GM21528 (cell line): ENCODE measurements around the gene CCNB3.
A peak's percentile ranks its signal among the peaks of the same experiment; 100 is the strongest.

ENCODE experiments used
- ATAC-seq: cut with Tn5 transposase; IDR thresholded peaks from one replicate; pipeline ENCODE4 v1.9.1; 2021; ENCODE audit warnings: mild to moderate bottlenecking, moderate library complexity; ENCODE audit not compliant: unreplicated experiment, low FRiP score

CCNB3 gene, protein sequence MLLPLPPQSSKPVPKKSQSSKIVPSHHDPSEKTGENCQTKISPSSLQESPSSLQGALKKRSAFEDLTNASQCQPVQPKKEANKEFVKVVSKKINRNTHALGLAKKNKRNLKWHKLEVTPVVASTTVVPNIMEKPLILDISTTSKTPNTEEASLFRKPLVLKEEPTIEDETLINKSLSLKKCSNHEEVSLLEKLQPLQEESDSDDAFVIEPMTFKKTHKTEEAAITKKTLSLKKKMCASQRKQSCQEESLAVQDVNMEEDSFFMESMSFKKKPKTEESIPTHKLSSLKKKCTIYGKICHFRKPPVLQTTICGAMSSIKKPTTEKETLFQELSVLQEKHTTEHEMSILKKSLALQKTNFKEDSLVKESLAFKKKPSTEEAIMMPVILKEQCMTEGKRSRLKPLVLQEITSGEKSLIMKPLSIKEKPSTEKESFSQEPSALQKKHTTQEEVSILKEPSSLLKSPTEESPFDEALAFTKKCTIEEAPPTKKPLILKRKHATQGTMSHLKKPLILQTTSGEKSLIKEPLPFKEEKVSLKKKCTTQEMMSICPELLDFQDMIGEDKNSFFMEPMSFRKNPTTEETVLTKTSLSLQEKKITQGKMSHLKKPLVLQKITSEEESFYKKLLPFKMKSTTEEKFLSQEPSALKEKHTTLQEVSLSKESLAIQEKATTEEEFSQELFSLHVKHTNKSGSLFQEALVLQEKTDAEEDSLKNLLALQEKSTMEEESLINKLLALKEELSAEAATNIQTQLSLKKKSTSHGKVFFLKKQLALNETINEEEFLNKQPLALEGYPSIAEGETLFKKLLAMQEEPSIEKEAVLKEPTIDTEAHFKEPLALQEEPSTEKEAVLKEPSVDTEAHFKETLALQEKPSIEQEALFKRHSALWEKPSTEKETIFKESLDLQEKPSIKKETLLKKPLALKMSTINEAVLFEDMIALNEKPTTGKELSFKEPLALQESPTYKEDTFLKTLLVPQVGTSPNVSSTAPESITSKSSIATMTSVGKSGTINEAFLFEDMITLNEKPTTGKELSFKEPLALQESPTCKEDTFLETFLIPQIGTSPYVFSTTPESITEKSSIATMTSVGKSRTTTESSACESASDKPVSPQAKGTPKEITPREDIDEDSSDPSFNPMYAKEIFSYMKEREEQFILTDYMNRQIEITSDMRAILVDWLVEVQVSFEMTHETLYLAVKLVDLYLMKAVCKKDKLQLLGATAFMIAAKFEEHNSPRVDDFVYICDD (N-terminal part only)

DNA sequence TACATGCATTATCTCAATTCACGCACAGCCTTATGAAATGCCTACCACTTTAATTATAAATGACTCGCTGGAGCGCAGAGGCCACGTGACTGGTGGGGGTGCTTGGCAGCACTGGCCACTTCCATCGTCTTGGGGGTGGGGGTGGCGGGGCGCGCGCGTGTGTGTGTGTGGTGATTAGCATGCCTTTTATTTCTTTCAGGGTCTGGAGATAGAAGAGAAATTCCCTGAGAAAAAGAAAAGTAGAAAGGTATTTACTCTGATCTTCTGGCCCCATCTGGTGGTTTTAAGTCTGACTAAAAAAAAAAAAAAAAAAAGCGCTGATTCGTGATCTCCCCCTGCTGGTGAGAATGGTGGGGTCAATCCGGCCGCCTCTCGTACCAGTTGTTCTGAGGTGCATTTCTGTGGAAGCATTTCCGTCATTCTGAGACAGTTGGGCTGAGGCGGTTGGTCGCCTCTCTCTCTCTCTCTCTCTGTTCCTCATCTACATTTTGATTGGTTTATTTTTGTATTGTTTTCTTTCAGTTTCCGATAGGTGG is at the start of gene CCNB3:
Gene CCNB3, plus strand, starts transcription at position 402 of the 536 bp plus-strand sequence. CDS start 80,399 bp downstream, outside the sequence.
- ATAC-seq = peak; percentile 94

DNA sequence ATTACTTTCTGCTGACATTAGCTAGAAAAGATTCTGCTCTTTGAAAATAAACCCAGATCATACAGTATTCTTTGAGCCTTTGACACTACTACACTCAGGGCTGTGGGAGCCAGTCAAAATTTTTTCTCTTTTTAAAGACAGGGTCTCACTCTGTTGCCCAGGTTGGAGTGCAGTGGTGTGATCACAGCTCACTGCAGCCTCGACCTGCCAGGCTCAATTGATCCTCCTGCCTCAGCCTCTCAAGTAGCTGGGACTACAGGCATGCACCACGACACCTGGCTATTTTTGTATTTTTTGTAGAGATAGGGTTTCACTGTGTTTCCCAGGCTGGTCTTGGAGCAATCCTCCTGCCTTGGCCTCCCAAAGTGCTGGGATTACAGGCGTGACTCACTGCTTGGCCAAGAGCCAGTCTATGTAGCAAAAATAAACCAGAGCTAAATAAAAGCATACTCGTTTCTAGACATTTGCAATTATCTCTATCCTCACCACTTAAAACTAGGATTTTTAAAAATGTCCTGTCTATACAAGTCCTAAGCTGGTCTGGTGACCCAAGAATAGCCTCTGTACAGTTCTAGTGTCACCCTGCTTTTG is 46.9 kb upstream of the CCNB3 start:
- no peak for ATAC-seq

DNA sequence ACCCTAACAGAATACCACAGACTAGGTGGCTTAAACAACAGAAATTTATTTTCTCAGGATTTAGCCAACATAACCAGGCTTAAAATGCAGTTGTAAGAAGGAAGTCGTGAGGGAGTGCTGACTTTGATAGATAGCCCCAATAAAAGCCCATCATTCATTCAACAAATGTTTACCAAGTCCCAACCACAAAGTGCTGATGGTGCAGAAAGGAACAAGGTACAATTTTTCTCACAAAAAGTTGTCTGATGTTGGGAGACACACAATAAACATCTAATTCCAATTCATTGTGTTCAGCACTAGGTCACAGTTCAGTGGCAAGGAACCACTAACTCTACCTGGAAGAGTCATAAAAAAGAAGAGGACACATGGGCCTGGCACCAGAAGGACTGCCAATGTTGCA is 46.0 kb upstream of the CCNB3 start:
- ATAC-seq = no peak

DNA sequence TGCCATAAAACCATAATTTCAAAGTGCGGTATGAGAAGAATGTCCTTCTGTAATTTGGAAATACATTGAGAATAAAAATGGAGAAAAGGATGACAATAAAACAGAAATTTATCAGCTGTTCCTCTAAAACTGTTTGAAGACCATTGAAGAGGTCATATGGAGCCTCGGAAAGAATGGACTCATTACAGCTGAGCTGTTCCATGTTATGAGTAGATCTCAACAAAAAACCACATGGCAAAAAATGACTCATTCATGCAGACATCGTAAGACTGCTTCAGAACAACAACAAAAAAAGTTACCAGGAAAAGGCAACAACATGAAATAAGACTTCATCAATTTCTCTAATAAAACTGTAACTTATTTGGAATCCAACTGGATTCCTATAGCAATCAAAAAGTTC is 43.4 kb upstream of the CCNB3 start:
- ATAC-seq = no peak

DNA sequence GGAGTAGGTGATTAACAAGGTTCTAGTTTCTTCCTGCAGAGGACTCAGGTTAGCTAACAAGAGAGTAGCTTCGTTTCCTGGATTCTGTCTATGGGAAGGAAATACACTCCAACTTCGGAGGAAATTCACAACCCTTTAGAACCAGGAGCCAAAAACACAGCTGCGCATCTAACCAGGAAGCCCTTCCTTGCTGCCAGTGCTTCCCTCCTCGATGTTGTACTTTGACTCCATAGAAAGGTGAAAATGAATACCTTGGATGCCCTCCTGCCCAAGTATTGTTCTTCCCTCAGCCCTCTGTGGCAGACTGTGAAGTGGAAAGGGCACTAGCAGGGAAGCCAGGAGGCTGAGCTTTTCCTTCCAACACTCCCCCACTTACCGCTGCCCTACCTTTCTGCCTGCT is 38.8 kb upstream of the CCNB3 start:
- ATAC-seq = no peak

DNA sequence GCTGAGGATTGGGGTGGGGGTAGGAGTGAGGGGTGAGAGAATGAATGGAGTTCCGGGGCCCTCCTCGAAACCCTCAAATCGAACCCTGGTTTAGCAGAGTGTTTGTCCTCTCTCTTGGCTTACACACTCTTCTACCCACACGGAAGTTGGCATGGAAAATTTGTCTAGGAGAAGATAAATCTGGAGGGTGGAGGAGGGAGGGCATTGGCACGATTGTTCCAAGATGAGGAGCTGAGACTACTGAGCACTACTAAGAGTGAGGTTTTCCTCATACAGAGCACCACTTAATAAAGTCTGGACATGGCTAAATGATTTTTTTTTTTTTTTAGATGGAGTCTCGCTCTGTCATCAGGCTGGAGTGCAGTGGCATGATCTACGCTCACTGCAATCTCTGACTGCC is 37.2 kb upstream of the CCNB3 start:
- no peak for ATAC-seq

DNA sequence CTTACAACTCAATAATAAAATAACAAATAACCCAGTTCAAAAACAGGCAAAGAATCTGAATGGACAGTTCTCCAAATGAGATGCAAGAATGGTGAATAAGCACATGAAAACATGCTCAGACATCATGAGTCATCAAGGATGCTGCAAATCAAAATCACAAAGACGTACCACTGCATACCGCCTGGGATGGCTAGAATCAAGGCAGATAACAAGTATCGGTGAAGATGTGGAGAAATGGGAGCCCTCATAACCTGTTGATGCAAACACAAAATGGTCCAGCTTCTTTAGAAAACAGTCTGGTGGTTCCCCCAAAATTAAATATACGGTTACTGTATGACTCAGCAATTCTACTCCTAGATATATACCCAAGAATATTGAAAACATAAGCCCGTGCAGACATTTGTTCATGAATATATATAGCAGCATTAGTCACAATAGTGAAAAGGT is 36.3 kb upstream of the CCNB3 start:
- ATAC-seq = peak; percentile 54

DNA sequence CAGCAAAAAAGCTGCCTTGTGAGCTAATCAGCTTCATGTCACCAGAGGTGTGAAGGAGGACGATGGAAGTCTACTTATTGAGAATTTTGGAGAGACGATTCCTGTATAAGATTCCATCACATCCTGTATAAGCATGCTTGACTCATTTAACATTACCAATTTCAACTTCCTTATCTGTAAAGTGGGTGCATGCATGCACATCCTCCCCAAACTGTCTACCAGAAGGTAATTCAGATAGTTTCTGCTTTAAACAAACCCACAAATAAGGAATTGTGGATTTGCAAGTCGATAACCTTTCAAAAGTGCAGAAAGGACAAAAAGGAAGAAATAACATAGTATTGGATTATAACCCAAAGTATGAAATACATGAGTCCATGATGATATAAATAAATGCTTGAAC is 34.8 kb upstream of the CCNB3 start:
- ATAC-seq = no peak

DNA sequence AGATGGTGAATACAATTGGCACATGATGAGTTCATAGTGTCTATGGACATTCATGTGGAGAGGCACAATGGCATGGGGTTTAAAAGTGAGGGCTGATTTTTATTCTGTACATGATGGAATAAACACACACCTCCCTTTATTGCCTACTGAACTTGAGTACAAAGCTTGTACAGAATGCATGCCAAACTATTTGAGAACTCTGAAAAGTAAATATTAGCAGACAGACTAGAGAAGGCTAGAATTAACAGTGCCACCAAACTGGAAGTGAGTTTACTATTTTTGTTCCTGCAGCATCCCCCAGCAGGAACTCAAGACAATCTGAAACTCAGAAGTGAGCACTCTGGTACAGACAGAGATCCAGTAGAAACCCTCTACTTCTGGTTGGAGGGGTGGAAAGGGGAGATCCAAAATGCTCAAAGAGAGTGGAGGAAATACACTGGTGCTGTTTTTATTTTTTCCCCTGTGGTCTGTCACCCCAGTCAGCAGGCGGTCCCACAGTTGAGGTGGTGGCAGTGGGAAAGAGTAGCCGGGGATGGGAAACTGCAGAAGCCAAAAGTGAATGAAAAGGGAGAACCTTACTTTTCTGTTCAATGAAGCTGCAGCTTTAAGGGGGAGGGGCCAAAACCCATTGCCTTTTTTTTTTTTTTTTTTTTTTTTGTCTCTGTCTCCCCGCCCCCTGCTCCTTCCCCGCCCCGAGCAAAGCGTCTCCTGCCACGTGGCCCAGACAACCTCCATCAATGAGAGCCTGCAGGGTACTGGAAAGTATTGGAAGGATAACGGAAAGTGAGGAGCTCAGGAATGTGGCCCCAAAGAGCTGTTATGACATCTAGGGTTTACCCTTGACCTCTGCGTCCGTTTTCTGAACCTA is 24.3 kb upstream of the CCNB3 start:
- ATAC-seq = no peak

DNA sequence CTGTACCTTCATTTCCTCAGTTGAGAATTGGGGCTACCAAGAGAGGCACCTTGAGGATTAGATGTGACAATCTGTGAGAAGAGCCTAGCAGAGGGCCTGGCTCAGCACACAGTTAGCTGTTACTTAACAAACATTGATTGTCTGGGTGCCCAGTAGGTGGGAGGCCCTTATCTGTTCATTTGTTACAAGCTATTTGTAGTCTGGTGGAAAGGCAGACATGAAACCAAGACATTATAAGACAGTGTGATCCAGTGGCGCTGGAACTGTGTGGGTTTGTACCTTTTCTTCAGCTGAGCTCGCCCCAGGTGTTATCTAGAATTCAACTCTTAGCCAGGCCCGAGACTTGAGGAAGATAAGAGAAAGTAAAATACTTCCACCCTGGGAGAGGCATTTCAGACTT is 20.7 kb upstream of the CCNB3 start:
- ATAC-seq = no peak

DNA sequence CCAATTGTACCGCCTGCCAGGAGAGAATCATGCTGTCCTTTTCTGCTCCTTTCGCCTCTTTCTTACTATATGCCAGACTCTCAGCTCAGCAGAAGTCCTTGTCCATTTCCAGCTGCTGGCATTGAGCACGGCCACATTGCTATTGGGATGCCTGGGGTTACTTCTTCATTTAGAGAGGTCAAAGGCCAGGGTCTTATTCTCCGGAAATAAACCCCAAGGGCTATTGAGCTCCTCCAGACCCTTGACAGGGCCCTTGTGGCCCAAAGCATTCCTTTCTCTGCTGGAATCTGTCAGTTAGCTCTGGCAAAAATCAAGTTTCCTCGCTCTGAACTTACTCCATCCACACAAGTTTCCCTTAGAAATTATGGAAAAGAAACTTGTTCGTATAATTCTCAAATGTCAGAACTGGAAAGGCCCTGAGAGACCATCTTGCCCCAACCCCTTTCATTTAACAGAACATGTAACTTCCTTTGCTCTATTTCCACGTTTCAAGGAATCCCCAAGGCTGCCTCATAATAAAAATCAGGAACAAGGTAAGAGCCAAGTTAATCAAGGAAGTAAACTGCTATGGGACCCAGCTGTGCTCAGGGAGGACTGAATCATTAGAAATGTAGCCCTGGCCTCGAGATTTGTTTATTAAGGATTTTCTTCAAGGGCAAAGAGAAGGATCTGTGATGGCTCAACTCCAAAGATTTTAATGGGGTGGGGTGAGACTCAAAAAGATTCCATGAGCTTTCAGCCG is 15.5 kb upstream of the CCNB3 start:
- ATAC-seq = no peak

DNA sequence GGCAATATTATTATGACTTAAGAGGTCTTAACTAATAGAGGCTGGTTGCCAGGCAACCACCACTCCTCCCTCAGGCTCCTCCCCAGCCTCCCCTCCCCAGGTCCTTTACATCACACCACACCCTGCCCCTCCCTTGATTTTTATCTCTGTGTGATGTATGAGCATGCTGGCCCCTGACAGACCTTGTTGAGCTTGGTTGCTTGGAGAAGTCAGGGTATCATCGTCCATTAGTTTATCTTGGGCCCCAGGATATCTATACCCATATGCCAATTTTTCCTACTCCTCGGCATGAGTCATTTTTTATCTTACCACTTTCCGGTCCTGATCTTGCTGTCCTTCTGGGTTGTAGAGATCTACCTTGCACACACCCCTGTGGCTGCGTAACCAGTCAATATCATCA is 6.2 kb upstream of the CCNB3 start:
- no peak for ATAC-seq

DNA sequence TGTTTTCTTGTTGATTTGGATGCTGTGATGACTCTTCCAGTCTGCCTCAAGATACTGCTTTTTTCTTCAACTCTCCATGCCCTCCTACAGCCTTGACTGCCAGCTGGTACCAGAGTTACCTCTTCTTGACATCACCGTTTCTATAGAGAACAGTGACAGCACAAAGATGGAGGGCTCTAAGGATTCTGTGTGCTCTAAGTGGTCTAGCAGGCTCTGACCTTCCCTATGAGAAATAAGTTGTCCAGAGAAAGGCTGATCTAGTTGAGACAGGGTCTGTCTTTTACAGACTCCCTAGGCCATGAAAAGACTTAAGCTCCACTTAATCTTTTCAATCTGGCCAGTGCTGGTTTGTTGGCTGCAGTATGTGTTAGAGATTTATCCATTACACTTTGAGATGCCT is 3.7 kb upstream of the CCNB3 start, which contains the start of gene AKAP4:
Gene AKAP4, minus strand, starts transcription at position 101 of the 400 bp plus-strand sequence. CDS start 118 bp downstream, outside the sequence.
- ATAC-seq = no peak

DNA sequence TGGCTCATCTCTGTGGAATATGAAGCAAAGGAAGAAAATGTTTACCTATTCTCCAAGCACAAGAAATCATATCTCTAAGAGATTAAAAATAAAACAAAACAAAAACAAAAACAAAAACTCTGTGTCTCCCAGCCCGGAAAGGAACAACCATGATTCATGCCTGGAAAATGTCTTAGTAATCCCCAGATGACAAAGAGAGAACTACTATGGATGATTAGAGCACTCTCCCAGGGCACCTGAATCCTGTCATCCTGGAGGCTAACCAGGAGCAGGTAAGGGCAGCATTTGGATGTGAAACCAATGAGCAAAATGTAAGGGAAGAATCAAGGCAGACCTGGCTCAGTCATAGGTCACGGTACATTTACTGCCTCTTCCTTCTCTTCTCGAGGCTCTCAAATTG is 2.0 kb upstream of the CCNB3 start:
- ATAC-seq = no peak

DNA sequence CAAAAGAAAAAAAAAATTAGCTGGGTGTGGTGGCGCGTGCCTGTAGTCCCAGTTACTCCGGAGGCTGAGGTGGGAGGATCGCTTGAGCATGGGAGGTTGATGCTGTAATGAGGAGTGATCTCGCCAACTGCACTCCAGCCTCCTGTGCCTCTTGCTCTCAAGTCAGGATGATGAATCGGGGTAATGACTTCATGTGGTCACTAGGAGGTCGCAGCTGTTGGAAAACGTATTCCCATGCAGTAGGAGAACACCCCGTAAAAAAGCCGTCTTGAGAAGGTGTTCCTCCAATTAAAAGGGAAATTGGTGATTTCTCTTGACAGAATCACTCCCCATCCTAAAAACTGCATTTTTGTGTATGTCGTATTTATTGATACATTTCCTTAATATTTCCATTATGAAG is 2.2 kb downstream of the CCNB3 start:
- no peak for ATAC-seq

DNA sequence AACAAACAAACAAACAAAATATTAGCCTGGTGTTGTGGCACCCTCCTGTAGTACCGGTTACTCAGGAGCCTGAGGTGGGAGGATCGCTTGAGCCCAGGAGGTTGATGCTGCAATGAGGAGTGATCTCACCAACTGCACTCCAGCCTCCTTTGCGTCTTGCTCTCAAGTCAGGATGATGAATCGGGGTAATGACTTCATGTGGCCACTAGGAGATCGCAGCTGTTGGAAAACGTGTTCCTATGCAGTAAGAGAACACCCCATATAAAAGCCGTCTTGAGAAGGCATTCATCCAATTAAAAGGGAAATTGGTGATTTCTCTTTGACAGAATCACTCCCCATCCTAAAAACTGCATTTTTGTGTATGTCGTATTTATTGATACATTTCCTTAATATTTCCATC is 6.9 kb downstream of the CCNB3 start:
- no peak for ATAC-seq

DNA sequence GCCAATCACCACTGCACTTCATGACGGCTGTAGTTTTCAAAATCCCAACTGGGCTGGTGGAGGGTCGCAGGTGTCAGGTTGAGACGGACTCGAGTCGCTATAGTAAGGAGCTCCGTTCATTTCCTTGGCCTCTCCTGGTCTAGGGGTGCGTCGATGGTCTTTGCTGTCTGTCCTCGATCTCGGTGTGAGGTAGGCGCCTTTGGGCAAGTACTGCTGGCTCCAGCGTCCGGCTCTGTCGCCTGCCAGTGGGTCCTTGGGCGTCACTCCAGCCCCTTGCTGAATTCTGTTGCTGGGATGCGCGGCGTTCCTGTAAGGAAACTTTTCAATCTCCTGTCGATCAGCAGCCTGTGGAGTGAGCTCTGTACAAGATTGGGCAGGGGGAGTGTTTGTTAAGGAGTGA is 76.7 kb downstream of the CCNB3 start:
- no peak for ATAC-seq

DNA sequence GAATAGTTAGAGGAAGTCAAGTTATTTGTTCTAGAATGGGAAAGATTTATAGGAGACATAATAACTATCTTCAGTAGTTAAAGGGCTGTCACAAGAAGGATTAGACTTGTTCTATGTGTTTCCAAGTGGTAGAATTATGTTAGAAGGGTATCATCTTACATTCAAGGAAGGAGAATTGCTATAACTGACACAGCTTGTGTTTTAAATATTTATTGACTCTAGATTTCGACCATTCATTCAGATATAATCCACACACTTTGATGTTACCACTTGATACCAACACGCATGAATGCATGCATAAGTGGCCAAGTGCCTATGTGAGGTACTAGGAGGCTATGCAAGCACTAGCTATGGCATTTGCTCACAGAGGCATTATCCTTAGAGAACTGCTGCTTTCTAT is 122.7 kb downstream of the CCNB3 start:
- no peak for ATAC-seq
